DND-41 (cell line): ENCODE measurements around the gene JADE1.

ENCODE experiments used
- ATAC-seq: fragments of 200-7000 bp; cut with Tn5 transposase; 3 replicates; pipeline ENCODE4 v1.9.1; 2021; ENCODE audit warnings: low read depth; ENCODE audit not compliant: insufficient read depth
- DNase-seq: peaks from one replicate; pipeline ENCODE4 v3.0.0-alpha.2; 2020
- H2AFZ ChIP-seq: 2 replicates; pipeline ENCODE4 v1.6.0; 2012; ENCODE audit warnings: low read depth, low read length
- H3K27ac ChIP-seq: 2 replicates; pipeline ENCODE4 v1.5.1; 2012; ENCODE audit warnings: low read length, inconsistent platforms
- H3K27me3 ChIP-seq: fragments of 200-600 bp; sonication (generic); 2 replicates; pipeline ENCODE4 v1.6.0; 2012; ENCODE audit warnings: low read length, mild to moderate bottlenecking, inconsistent platforms; ENCODE audit not compliant: insufficient read depth, poor library complexity
- H3K36me3 ChIP-seq: 2 replicates; pipeline ENCODE4 v1.5.1; 2012; ENCODE audit warnings: low read length, inconsistent platforms; ENCODE audit not compliant: insufficient read depth
- H3K4me1 ChIP-seq: 2 replicates; pipeline ENCODE4 v1.5.1; 2012; ENCODE audit warnings: mild to moderate bottlenecking, low read length; ENCODE audit not compliant: insufficient read depth
- H3K4me2 ChIP-seq: 2 replicates; pipeline ENCODE4 v1.6.0; 2012; ENCODE audit warnings: mild to moderate bottlenecking, moderate library complexity, low read length, inconsistent platforms; ENCODE audit not compliant: insufficient read depth
- H3K4me3 ChIP-seq, 2 experiments: fragments of 200-600 bp in 1 of 2; shearing (Covaris generic) in 1 of 2; 2 replicates each; pipeline ENCODE4 v1.5.1; 2012 to 2016; ENCODE audit warnings: inconsistent platforms in 2 of 2, low read length in 2 of 2, mild to moderate bottlenecking in 2 of 2, low read depth in 1 of 2, moderate library complexity in 1 of 2
- H3K79me2 ChIP-seq: 2 replicates; pipeline ENCODE4 v1.6.0; 2012; ENCODE audit warnings: low read length, inconsistent platforms; ENCODE audit not compliant: insufficient read depth
- H3K9ac ChIP-seq: 2 replicates; pipeline ENCODE4 v1.6.0; 2012; ENCODE audit warnings: low read depth, mild to moderate bottlenecking, inconsistent platforms, low read length, moderate library complexity
- H3K9me3 ChIP-seq: 2 replicates; pipeline ENCODE4 v1.5.1; 2012; ENCODE audit warnings: low read length, moderate library complexity, mild to moderate bottlenecking, inconsistent platforms; ENCODE audit not compliant: insufficient read depth, severe bottlenecking
- H4K20me1 ChIP-seq: 2 replicates; pipeline ENCODE4 v1.6.0; 2012; ENCODE audit warnings: low read length; ENCODE audit not compliant: insufficient read depth
- CTCF ChIP-seq: IDR thresholded peaks from 2 replicates; pipeline ENCODE4 v1.5.1; 2012; ENCODE audit warnings: borderline replicate concordance, low read length, moderate library complexity, mild to moderate bottlenecking; ENCODE audit not compliant: poor library complexity, severe bottlenecking; ENCODE audit errors: extremely low read depth
- EZH2 ChIP-seq: IDR thresholded peaks from 3 replicates; pipeline ENCODE4 v1.6.1; 2012; ENCODE audit warnings: borderline replicate concordance, low read depth, mild to moderate bottlenecking, moderate library complexity, low read length, inconsistent platforms; ENCODE audit not compliant: severe bottlenecking

Gene JADE1

GRCh38 chr4:128827296-128827695, 17.8 kb downstream of the JADE1 start:
- peaks cover 54% of the 10 kb centered on the region for H3K36me3 ChIP-seq
- no peak overlapping the region for H3K4me3 ChIP-seq
- H3K9ac ChIP-seq: no peak overlapping the region
- H3K9me3 ChIP-seq: no peaks in the 10 kb centered on the region
- H4K20me1 ChIP-seq: peaks cover 82% of the 10 kb centered on the region
- no peak overlapping the region for H3K4me2 ChIP-seq
- TF ChIP-seq CTCF (no peak), EZH2 (no peak)
- no peaks in the 10 kb centered on the region for H3K27me3 ChIP-seq
- H2AFZ ChIP-seq: no peak overlapping the region
- H3K27ac ChIP-seq: no peak overlapping the region
- peaks cover 99% of the 10 kb centered on the region for H3K79me2 ChIP-seq
- DNase-seq: no peak
- H3K4me1 ChIP-seq: no peaks in the 10 kb centered on the region
- ATAC-seq: 0 out of 3 replicates have a peak, but pooled peaks have one; percentile 44

DNA sequence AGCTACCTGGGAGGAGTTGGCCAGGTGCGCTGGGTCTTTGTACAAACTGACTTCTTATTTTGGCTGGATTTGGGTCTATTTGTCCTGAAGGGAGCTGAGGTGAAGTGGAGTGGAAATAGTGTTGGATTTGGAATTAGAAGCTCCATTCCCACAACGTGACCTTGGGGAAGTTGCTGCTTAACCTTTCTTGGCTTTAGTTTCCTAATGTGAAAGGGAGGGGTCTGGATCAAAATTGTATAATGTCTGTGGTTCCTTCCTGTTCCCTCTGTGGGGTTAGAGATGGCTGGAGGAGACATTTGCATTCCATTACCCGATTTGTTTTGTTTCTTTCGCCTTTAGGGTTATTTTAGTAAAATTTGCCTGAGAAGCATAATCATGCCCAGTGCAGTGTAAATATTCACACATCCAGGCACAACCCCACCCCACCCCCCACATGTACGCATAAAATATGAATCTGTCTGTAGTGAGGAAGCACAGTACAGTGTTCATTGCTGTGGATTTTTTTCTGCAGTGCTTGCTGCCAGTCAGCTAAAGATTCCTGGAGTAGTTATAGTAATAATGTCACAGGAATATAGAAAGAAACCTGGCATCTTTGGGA, 21.5 kb downstream of the JADE1 start:
- DNase-seq (no peak), ATAC-seq (no peak)
- no peak overlapping the region for H3K4me3 ChIP-seq
- peaks cover 79% of the 10 kb centered on the region for H3K36me3 ChIP-seq
- no peak overlapping the region for H3K9ac ChIP-seq
- H3K4me2 ChIP-seq: no peak overlapping the region
- H3K79me2 ChIP-seq: peaks cover 100% of the 10 kb centered on the region
- H3K27me3 ChIP-seq: no peaks in the 10 kb centered on the region
- H3K27ac ChIP-seq: no peak overlapping the region
- no peak for TF ChIP-seq CTCF
- no peak for TF ChIP-seq EZH2
- no peak overlapping the region for H2AFZ ChIP-seq
- peaks cover 96% of the 10 kb centered on the region for H4K20me1 ChIP-seq
- H3K9me3 ChIP-seq: no peaks in the 10 kb centered on the region
- H3K4me1 ChIP-seq: no peaks in the 10 kb centered on the region

DNA sequence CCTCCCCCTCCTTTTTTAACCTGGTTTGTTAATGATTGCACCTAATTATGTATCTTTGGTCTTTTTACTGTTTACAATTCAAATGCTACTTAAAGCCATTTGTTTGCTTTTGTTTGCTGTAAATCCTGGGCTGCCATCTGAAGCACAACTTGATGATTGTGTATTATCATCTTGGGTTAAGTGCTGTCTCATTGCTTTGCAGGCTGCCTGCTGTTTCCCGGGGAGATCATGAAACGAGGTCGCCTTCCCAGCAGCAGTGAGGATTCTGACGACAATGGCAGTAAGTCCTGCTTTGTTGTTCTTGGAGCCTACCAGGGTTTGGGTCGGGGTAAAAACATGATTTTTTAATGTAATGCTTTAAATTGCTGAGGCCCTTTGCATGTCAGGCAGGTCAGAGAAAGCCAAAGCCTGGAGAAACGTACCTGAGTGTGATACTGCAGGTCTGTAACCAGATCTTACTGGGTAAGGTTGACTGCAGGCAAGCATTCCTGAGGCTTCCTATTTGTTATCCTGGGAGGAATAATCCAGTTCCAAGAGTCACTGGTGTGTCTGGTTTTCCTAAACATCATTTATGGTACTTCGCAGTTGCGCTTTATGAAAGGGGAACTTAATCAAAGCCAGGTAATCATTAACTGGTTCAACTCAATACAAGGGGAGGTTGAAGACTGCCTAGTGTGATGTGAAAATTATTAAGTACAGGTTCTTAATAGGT, 22.2 kb downstream of the JADE1 start:
- no peaks in the 10 kb centered on the region for H3K4me1 ChIP-seq
- peaks cover 83% of the 10 kb centered on the region for H3K36me3 ChIP-seq
- H3K79me2 ChIP-seq: peaks cover 100% of the 10 kb centered on the region
- H3K4me2 ChIP-seq: no peak overlapping the region
- H3K27ac ChIP-seq: no peak overlapping the region
- TF ChIP-seq CTCF (no peak), EZH2 (no peak)
- H3K27me3 ChIP-seq: no peaks in the 10 kb centered on the region
- DNase-seq (no peak), ATAC-seq (no peak)
- H3K9me3 ChIP-seq: no peaks in the 10 kb centered on the region
- peaks cover 90% of the 10 kb centered on the region for H4K20me1 ChIP-seq
- no peak overlapping the region for H2AFZ ChIP-seq
- H3K9ac ChIP-seq: no peak overlapping the region
- H3K4me3 ChIP-seq: no peak overlapping the region
